ENCODE results near the gene ADGRG3.

- TF ChIP-seq GABPA (IDR thresholded peaks at IDR 0.05; ENCODE audit: low read depth) (no peak), TCF12 (IDR thresholded peaks at IDR 0.05; ENCODE audit: low read depth, low read length) (no peak), TAF1 (IDR thresholded peaks at IDR 0.05; ENCODE audit: borderline replicate concordance, low read depth, low read length) (no peak), CTCF (IDR thresholded peaks at IDR 0.05 in 2 of 3, conservative IDR thresholded peaks at IDR 0.05 in 1 of 3; ENCODE audit: control insufficient read depth in 2 of 3, extremely low read depth in 1 of 3, insufficient read depth in 1 of 3, low read depth in 3 of 3, low read length in 3 of 3) (no peak), RCOR1 (conservative IDR thresholded peaks at IDR 0.05; ENCODE audit: low read depth, low read length) (no peak), ZNF24 (IDR thresholded peaks at IDR 0.05) (no peak)
Observed at GRCh38 chr16:57725976-57726375, 57.9 kb downstream of the ADGRG3 start.
